T-cell (primary cell): ENCODE measurements around the gene HOXD12. TPM values are rescaled to one million over a fixed set of nuclear protein-coding genes. Genes with fewer than 3 reads are reported as not detected.
A peak's percentile ranks its signal among the peaks of the same experiment; 100 is the strongest.

Experiments
- ATAC-seq, 4 experiments: fragments of 200-7000 bp in 3 of 4; fragments of 150-1000 bp in 1 of 4; cut with Tn5 transposase; replicated peaks in 1 of 4; 1 replicate in 3 of 4; 2 replicates in 1 of 4; pipeline ENCODE4 v1.10.0; 2021; ENCODE audit warnings: moderate library complexity in 3 of 4, mild to moderate bottlenecking in 2 of 4, moderate number of reproducible peaks in 1 of 4
- CTCF ChIA-PET, 2 donors: fragments of 300-600 bp; sonication (Branson Sonifier 250); formaldehyde crosslinking; loops; one replicate each; lab custom pipeline; 2022; ENCODE audit warnings: antibody characterized with exemption in 2 of 2; lab: Charles Lee
- POLR2A ChIA-PET, 2 donors: fragments of 300-600 bp; sonication (Branson Sonifier 250); formaldehyde crosslinking; loops; one replicate each; lab custom pipeline; 2022; ENCODE audit warnings: antibody characterized with exemption in 2 of 2; lab: Charles Lee
- DNase-seq, 35 experiments: peaks; one replicate each; pipeline versions ENCODE4 v3.0.0 to v3.0.0-alpha.2; 2013 to 2023
- H3K27ac ChIP-seq: one replicate; pipeline ENCODE4 v1.5.1; 2013; ENCODE audit warnings: low read length
- H3K27me3 ChIP-seq, 2 experiments: replicated peaks in 1 of 2; 1 replicate in 1 of 2; 2 replicates in 1 of 2; pipeline versions ENCODE4 v1.6.1 to v1.7.0; 2013; ENCODE audit warnings: low read length in 1 of 2, mixed read lengths in 1 of 2; ENCODE audit not compliant: control insufficient read depth in 2 of 2, insufficient read depth in 2 of 2; ENCODE audit errors: extremely low read depth in 1 of 2
- H3K36me3 ChIP-seq, 2 donors: 1 replicate in 1 of 2; 2 replicates in 1 of 2; pipeline versions ENCODE4 v1.6.1 to v1.7.0; 2013; ENCODE audit warnings: low read length in 1 of 2; ENCODE audit not compliant: control insufficient read depth in 2 of 2, insufficient read depth in 1 of 2; ENCODE audit errors: extremely low read depth in 1 of 2
- H3K4me1 ChIP-seq, 2 experiments: 1 replicate in 1 of 2; 2 replicates in 1 of 2; pipeline versions ENCODE4 v1.6.1 to v1.7.0; 2013; ENCODE audit warnings: low read length in 2 of 2, mixed read lengths in 1 of 2; ENCODE audit not compliant: insufficient read depth in 2 of 2, control insufficient read depth in 1 of 2; ENCODE audit errors: extremely low read depth in 1 of 2
- H3K4me3 ChIP-seq, 2 donors: 1 replicate in 1 of 2; 2 replicates in 1 of 2; pipeline versions ENCODE4 v1.5.1 to v1.7.0; 2013; ENCODE audit warnings: mild to moderate bottlenecking in 2 of 2, low read length in 1 of 2, moderate library complexity in 1 of 2; ENCODE audit not compliant: control insufficient read depth in 1 of 2; ENCODE audit errors: extremely low read depth in 1 of 2
- H3K9me3 ChIP-seq: 2 replicates; pipeline ENCODE4 v1.7.0; 2013
- H3K27ac Mint-ChIP-seq, 2 donors: one replicate each; pipeline ENCODE4 v1.8.0; 2020 to 2021; ENCODE audit warnings: mild to moderate bottlenecking in 2 of 2, mixed read lengths in 2 of 2
- H3K27me3 Mint-ChIP-seq, 2 donors: one replicate each; pipeline ENCODE4 v1.8.0; 2021 to 2022; ENCODE audit warnings: mixed read lengths in 2 of 2
- H3K36me3 Mint-ChIP-seq: one replicate; pipeline ENCODE4 v1.8.0; 2021; ENCODE audit warnings: mixed read lengths
- H3K4me1 Mint-ChIP-seq, 3 donors: one replicate each; pipeline ENCODE4 v1.8.0; 2020 to 2022; ENCODE audit warnings: mixed read lengths in 3 of 3, mild to moderate bottlenecking in 1 of 3
- H3K4me3 Mint-ChIP-seq, 3 donors: one replicate each; pipeline ENCODE4 v1.8.0; 2020 to 2022; ENCODE audit warnings: mild to moderate bottlenecking in 3 of 3, mixed read lengths in 3 of 3, moderate library complexity in 3 of 3
- H3K9me3 Mint-ChIP-seq, 3 donors: one replicate each; pipeline ENCODE4 v1.8.0; 2020 to 2022; ENCODE audit warnings: mixed read lengths in 3 of 3
- WGBS: methylation state at CpG from one replicate; pipeline ENCODE4 v1.1.5; 2013; ENCODE audit warnings: missing lambda C conversion rate; ENCODE audit not compliant: insufficient coverage; 5-methylcytosine and 5-hydroxymethylcytosine counted together
- total RNA-seq, 35 experiments: library from RNA in 6 of 35; stranded (reverse) in 6 of 35; fragments of 120-200 nt in 1 of 35; gene quantifications; one replicate each; pipeline versions ENCODE4 v1.2.1 to v1.2.4 and lab custom pipeline; 2013 to 2026

HOXD12 gene
- total RNA-seq, 5 donors from 2014 or later (not counting 1 experiment from before 2014, with no cell fraction given), result not detected

- H3K4me1 Mint-ChIP-seq, result peaks cover 23 to 43% (median 34%) of the 10 kb centered on the region in 3 donors
- POLR2A ChIA-PET, result no interaction called here
- H3K27me3 ChIP-seq, result peaks cover 36 to 79% of the 10 kb centered on the region in 2 experiments
These were observed 29.6 kb downstream of the HOXD12 start, which contains the start of gene HOXD8 for GRCh38 chr2:176128982-176129796. Gene HOXD8, plus strand, starts transcription at chr2:176129705. Its CDS starts 662 bp downstream, at chr2:176130367.

GRCh38 chr2:176129813-176130146 lies 30.2 kb downstream of the HOXD12 start:
- CTCF ChIA-PET, result interaction anchor here in 1 of 2 donors (1.2 kb wide), 1 partner anchor 1019 kb away, joined by 3 read pairs; no protein-coding TSS in a partner anchor
- H3K4me1 ChIP-seq, result peaks cover 6 to 30% of the 10 kb centered on the region in 2 experiments
- H3K27ac Mint-ChIP-seq, result no peak overlapping the region
- peaks cover 81 to 85% of the 10 kb centered on the region in 2 donors for H3K27me3 Mint-ChIP-seq
- H3K36me3 Mint-ChIP-seq, result no peaks in the 10 kb centered on the region
- H3K9me3 Mint-ChIP-seq, result no peaks in the 10 kb centered on the region
- H3K27me3 ChIP-seq, result peaks cover 39 to 75% of the 10 kb centered on the region in 2 experiments
- 6% methylated on average over 39 of the region's 43 CpGs for WGBS
- no peak overlapping the region for H3K27ac ChIP-seq
- H3K9me3 ChIP-seq, result no peaks in the 10 kb centered on the region
- ATAC-seq, result peak in 1 of 4 experiments; percentile 17
- H3K4me3 Mint-ChIP-seq, result peak overlapping the region in 1 of 3 donors; percentile 63
- H3K4me1 Mint-ChIP-seq, result peaks cover 23 to 43% (median 34%) of the 10 kb centered on the region in 3 donors
- DNase-seq, result no peak
- no peaks in the 10 kb centered on the region for H3K36me3 ChIP-seq
- POLR2A ChIA-PET, result no interaction called here
- H3K4me3 ChIP-seq, result peak overlapping the region in 1 of 2 donors; percentile 29

More at GRCh38 chr2:176128982-176129796, 29.6 kb downstream of the HOXD12 start, which contains the start of gene HOXD8:
- Mint-ChIP-seq H3K36me3 (no peaks in the 10 kb centered on the region), H3K27ac (peak within 1 kb of the TSS in 1 of 2 donors; percentile 65), H3K27me3 (peaks cover 81 to 85% of the 10 kb centered on the region in 2 donors), H3K4me3 (peak within 1 kb of the TSS; percentile 34 to 77 (median 43)), H3K9me3 (no peaks in the 10 kb centered on the region)
- H3K4me3 ChIP-seq, result peak within 1 kb of the TSS in 1 of 2 donors; percentile 29
- 7% methylated on average over 34 of the region's 64 CpGs for WGBS
- DNase-seq (peak in 1 of 35 experiments; percentile 11), ATAC-seq (peak in 2 of 4 experiments; percentile 14 to 15)
- CTCF ChIA-PET, result interaction anchor here in 1 of 2 donors (3.1 to 4.3 kb wide), 2 partner anchors 326 to 425 kb away, joined by 21 to 64 read pairs; no protein-coding TSS in a partner anchor
- H3K36me3 ChIP-seq, result no peaks in the 10 kb centered on the region
- H3K4me1 ChIP-seq, result peaks cover 6 to 30% of the 10 kb centered on the region in 2 experiments
- no peak within 1 kb of the TSS for H3K27ac ChIP-seq
- no peaks in the 10 kb centered on the region for H3K9me3 ChIP-seq

GRCh38 chr2:176130147-176130956 lies 30.8 kb downstream of the HOXD12 start:
- 3% methylated on average over 97 of the region's 100 CpGs for WGBS
- CTCF ChIA-PET, result interaction anchor here (0.9 to 2.2 kb wide), 6 partner anchors 9 to 1019 kb away, joined by 3 to 6 read pairs (median 4); no protein-coding TSS in a partner anchor
- ATAC-seq, result peak; percentile 36 to 56 (median 48)

GRCh38 chr2:176130957-176131847 lies 31.6 kb downstream of the HOXD12 start:
- peaks cover 30 to 54% (median 46%) of the 10 kb centered on the region in 3 donors for H3K4me1 Mint-ChIP-seq
- H3K4me3 ChIP-seq, result peak overlapping the region in 1 of 2 donors; percentile 51
- DNase-seq (no peak), ATAC-seq (no peak)
- no peaks in the 10 kb centered on the region for H3K36me3 Mint-ChIP-seq
- H3K9me3 Mint-ChIP-seq, result no peaks in the 10 kb centered on the region
- no peak overlapping the region for H3K27ac ChIP-seq
- H3K27me3 Mint-ChIP-seq, result peaks cover 81 to 85% of the 10 kb centered on the region in 2 donors
- POLR2A ChIA-PET, result interaction anchor here in 1 of 2 donors (0.8 kb wide), 1 partner anchor 37 kb away, joined by 3 read pairs; no protein-coding TSS in a partner anchor
- H3K27ac Mint-ChIP-seq, result peak overlapping the region in 1 of 2 donors; percentile 71
- H3K27me3 ChIP-seq, result peaks cover 46 to 76% of the 10 kb centered on the region in 2 experiments
- H3K9me3 ChIP-seq, result no peaks in the 10 kb centered on the region
- peak overlapping the region; percentile 58 to 77 (median 66) for H3K4me3 Mint-ChIP-seq
- H3K4me1 ChIP-seq, result peaks cover 7 to 37% of the 10 kb centered on the region in 2 experiments
- no peaks in the 10 kb centered on the region for H3K36me3 ChIP-seq
- 20% methylated on average over 2 of the region's 15 CpGs for whole genome bisulfite sequencing
- CTCF ChIA-PET, result interaction anchor here (0.5 to 2.2 kb wide), 17 partner anchors 9 to 1249 kb away, joined by 3 to 6 read pairs (median 4); no protein-coding TSS in a partner anchor

More at GRCh38 chr2:176130147-176130956, 30.8 kb downstream of the HOXD12 start:
- Histone ChIP-seq H3K27ac (no peak overlapping the region), H3K4me3 (peak overlapping the region in 1 of 2 donors; percentile 51), H3K9me3 (no peaks in the 10 kb centered on the region), H3K4me1 (peaks cover 6 to 30% of the 10 kb centered on the region in 2 experiments), H3K36me3 (no peaks in the 10 kb centered on the region), H3K27me3 (peaks cover 43 to 75% of the 10 kb centered on the region in 2 experiments)
- POLR2A ChIA-PET, result interaction anchor here in 1 of 2 donors (0.8 kb wide), 1 partner anchor 36 kb away, joined by 3 read pairs; no protein-coding TSS in a partner anchor
- DNase-seq, result peak in 4 of 35 experiments; percentile 13 to 46 (median 23)
- Mint-ChIP-seq H3K4me1 (peaks cover 24 to 46% (median 38%) of the 10 kb centered on the region in 3 donors), H3K27me3 (peaks cover 81 to 85% of the 10 kb centered on the region in 2 donors), H3K9me3 (no peaks in the 10 kb centered on the region), H3K4me3 (peak overlapping the region; percentile 58 to 77 (median 66)), H3K27ac (no peak overlapping the region), H3K36me3 (no peaks in the 10 kb centered on the region)

- H3K4me1 Mint-ChIP-seq, result peaks cover 32 to 55% (median 48%) of the 10 kb centered on the region in 3 donors
- H3K4me3 Mint-ChIP-seq, result peak overlapping the region in 2 of 3 donors; percentile 74 to 77
- Histone ChIP-seq H3K27ac (no peak overlapping the region), H3K9me3 (no peaks in the 10 kb centered on the region), H3K4me3 (peak overlapping the region in 1 of 2 donors; percentile 45), H3K4me1 (peaks cover 9 to 42% of the 10 kb centered on the region in 2 experiments), H3K36me3 (no peaks in the 10 kb centered on the region), H3K27me3 (peaks cover 45 to 77% of the 10 kb centered on the region in 2 experiments)
- DNase-seq (no peak), ATAC-seq (no peak)
- no CpG with 5 or more reads among the region's 4 CpGs for WGBS
- POLR2A ChIA-PET, result interaction anchor here in 1 of 2 donors (0.6 kb wide), 1 partner anchor 8 kb away, joined by 3 read pairs; no protein-coding TSS in a partner anchor
- CTCF ChIA-PET, result interaction anchor here (0.6 to 2.2 kb wide), 15 partner anchors 8 to 1019 kb away, joined by 3 to 6 read pairs (median 4); no protein-coding TSS in a partner anchor
- H3K27ac Mint-ChIP-seq, result no peak overlapping the region
- H3K27me3 Mint-ChIP-seq, result peaks cover 77 to 83% of the 10 kb centered on the region in 2 donors
- no peaks in the 10 kb centered on the region for H3K36me3 Mint-ChIP-seq
- no peaks in the 10 kb centered on the region for H3K9me3 Mint-ChIP-seq
These were observed 32.2 kb downstream of the HOXD12 start for GRCh38 chr2:176131848-176132158.
